Esophagus squamous epithelium (tissue), 5 donors: ENCODE data around the gene SUV39H1. TPM values are rescaled to one million over a fixed set of nuclear protein-coding genes. Genes with fewer than 3 reads are reported as not detected.
A peak's percentile ranks its signal among the peaks of the same experiment; 100 is the strongest.
"Not testable (repeated sequence)": the region's sequence is repeated elsewhere in the genome, so short reads cannot be mapped to it uniquely, and the experiment has no call there.

ENCODE experiments used
- DNase-seq: peaks from one replicate; lab custom pipeline; 2025; lab: John Stamatoyannopoulos, UW
- H3K27ac ChIP-seq, 4 donors: fragments of 200-600 bp; sonication (generic); one replicate each; pipeline ENCODE4 v1.5.1; 2016 to 2019; ENCODE audit warnings: mild to moderate bottlenecking in 1 of 4
- H3K27me3 ChIP-seq, 4 donors: fragments of 200-600 bp; sonication (generic); 1 replicate in 3 of 4; 2 replicates in 1 of 4; pipeline versions ENCODE4 v1.5.1 to v1.6.0; 2017 to 2021; ENCODE audit warnings: antibody characterized with exemption in 1 of 4
- H3K36me3 ChIP-seq, 3 donors: fragments of 200-600 bp; sonication (generic); one replicate each; pipeline ENCODE4 v1.5.1; 2016 to 2019
- H3K4me1 ChIP-seq, 3 donors: fragments of 200-600 bp; sonication (generic); one replicate each; pipeline ENCODE4 v1.5.1; 2017 to 2019
- H3K4me3 ChIP-seq, 4 donors: fragments of 200-600 bp; sonication (generic); 1 replicate in 3 of 4; 2 replicates in 1 of 4; pipeline ENCODE4 v1.5.1; 2016 to 2019; ENCODE audit warnings: mild to moderate bottlenecking in 2 of 4, moderate library complexity in 1 of 4
- H3K9me3 ChIP-seq, 3 donors: fragments of 200-600 bp; sonication (generic); one replicate each; pipeline ENCODE4 v1.5.1; 2016 to 2019
- POLR2A ChIP-seq, 4 donors: fragments of 450-650 bp; IDR thresholded peaks; one replicate each; pipeline ENCODE4 v1.6.1; 2017; ENCODE audit warnings: antibody characterized with exemption in 4 of 4, mild to moderate bottlenecking in 4 of 4, moderate library complexity in 3 of 4
- WGBS, 2 donors: methylation state at CpG; one replicate each; pipeline ENCODE4 v1.1.5; 2018; 5-methylcytosine and 5-hydroxymethylcytosine counted together
- intact Hi-C: fragments of 100-400 bp; cut with DNase I; formaldehyde crosslinking; loops from one replicate; pipeline ENCODE4 v1.15.0; 2022
- total RNA-seq, 4 donors: library from RNA; depleted of rRNA; stranded (reverse); fragments of >200 nt; gene quantifications; one replicate each; pipeline ENCODE4 v1.1.0, GENCODE V29; 2016
- TF ChIP-seq, protein P1 (sequence below), 6 experiments: fragments of 450-650 bp in 4 of 6; fragments of 200-600 bp in 2 of 6; sonication (generic) in 2 of 6; IDR thresholded peaks; one replicate each; pipeline ENCODE4 v1.5.1; 2016 to 2019; ENCODE audit warnings: antibody characterized with exemption in 6 of 6, mild to moderate bottlenecking in 4 of 6, moderate library complexity in 4 of 6
- donor health status: DM: yes; HTN: yes; CAD: no.

Gene SUV39H1
- total RNA-seq, 4 donors from 2014 or later: 4.6 to 12.1 (median 8.2) TPM

DNA sequence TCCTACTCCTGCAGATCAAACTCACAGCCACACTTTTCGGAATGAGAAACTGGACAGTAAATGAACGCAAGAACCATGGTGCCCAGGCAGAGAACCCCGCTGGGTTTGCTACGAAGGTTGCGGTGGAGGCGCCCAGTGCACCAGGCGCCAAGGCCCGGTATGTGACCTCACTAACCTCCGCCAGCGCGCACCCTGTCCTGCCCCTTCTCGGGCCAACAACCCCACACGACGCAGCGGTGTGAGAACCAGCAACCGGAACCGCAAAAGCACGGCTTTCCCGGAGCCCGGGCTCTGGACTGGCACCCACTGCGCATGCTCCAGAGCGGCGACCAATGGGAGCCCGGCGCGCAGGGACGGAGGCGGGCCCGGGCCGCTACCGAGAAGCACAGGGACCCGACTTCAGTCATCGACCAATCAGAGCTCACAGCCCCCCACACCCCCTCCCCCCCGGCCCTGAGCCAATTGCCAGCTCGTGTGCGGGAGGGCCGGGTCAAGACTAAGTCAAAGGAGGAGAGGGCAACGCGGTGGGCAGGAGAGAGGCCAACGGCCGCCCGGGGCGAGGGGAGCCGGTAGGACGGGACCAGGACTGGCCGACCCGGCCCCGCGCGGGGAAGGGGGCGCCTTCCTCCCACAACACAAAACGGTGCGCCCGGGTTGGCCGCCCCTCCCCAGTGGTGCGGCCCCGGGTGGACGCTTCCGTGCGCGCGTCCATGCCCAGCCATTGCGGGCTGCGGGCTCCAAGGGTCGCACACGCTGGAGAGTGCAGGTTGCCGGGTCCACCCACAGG is 20.2 kb upstream of the SUV39H1 start:
- Histone ChIP-seq H3K4me3 (peak overlapping the region; percentile 68 to 82 (median 72)), H3K4me1 (peaks cover 0 to 18% (median 0%) of the 10 kb centered on the region in 3 donors), H3K27me3 (no peaks in the 10 kb centered on the region), H3K27ac (peak overlapping the region; percentile 86 to 92 (median 90)), H3K9me3 (no peaks in the 10 kb centered on the region), H3K36me3 (no peaks in the 10 kb centered on the region)
- DNase-seq: peak; percentile 45
- 40% methylated on average over 15 of the region's 67 CpGs; no CpG with 5 or more reads in 1 of the 2 donors for WGBS, 2 donors
- intact Hi-C loops: no loop called here
- TF ChIP-seq, protein P1, sequence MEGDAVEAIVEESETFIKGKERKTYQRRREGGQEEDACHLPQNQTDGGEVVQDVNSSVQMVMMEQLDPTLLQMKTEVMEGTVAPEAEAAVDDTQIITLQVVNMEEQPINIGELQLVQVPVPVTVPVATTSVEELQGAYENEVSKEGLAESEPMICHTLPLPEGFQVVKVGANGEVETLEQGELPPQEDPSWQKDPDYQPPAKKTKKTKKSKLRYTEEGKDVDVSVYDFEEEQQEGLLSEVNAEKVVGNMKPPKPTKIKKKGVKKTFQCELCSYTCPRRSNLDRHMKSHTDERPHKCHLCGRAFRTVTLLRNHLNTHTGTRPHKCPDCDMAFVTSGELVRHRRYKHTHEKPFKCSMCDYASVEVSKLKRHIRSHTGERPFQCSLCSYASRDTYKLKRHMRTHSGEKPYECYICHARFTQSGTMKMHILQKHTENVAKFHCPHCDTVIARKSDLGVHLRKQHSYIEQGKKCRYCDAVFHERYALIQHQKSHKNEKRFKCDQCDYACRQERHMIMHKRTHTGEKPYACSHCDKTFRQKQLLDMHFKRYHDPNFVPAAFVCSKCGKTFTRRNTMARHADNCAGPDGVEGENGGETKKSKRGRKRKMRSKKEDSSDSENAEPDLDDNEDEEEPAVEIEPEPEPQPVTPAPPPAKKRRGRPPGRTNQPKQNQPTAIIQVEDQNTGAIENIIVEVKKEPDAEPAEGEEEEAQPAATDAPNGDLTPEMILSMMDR (IDR thresholded peaks at IDR 0.05): no peak
- peak in 3 of 4 donors; percentile 20 to 62 (median 25) for TF ChIP-seq POLR2A (IDR thresholded peaks at IDR 0.05)

DNA sequence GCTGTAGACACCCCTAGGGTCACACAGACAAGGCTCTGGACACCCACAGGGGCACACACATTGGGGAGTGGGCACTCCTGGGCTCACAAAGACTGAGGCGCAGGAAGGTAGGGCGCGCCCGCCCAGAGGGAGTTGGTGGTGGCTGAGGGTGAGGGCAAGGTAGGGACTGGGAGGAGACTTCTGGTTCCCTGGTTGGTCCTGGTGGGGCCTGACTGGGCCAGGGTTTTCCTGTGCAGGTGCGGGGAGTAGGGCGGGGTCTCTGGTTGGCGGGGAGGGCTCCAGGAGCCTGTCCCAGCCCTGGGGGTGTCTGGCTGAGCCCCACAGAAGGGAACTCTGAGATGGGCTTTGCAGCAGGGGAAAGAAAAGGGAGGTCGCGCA is 19.7 kb upstream of the SUV39H1 start:
- WGBS, 2 donors: 25 to 61% methylated on average over 2 to 5 of the region's 9 CpGs
- no peak for DNase-seq
- H3K36me3 ChIP-seq: no peaks in the 10 kb centered on the region
- no peaks in the 10 kb centered on the region for H3K27me3 ChIP-seq
- peak overlapping the region; percentile 86 to 92 (median 90) for H3K27ac ChIP-seq
- H3K4me1 ChIP-seq: peaks cover 0 to 18% (median 0%) of the 10 kb centered on the region in 3 donors
- intact Hi-C loops: no loop called here
- no peaks in the 10 kb centered on the region for H3K9me3 ChIP-seq
- peak overlapping the region; percentile 68 to 82 (median 72) for H3K4me3 ChIP-seq
- TF ChIP-seq, protein P1 (IDR thresholded peaks at IDR 0.05): no peak
- TF ChIP-seq POLR2A (IDR thresholded peaks at IDR 0.05): no peak

- DNase-seq: no peak
- peak overlapping the region in 2 of 4 donors; percentile 75 to 82 for H3K4me3 ChIP-seq
- peak overlapping the region in 1 of 4 donors; percentile 92 for H3K27ac ChIP-seq
- no peaks in the 10 kb centered on the region for H3K36me3 ChIP-seq
- H3K4me1 ChIP-seq: peaks cover 0 to 18% (median 0%) of the 10 kb centered on the region in 3 donors
- H3K27me3 ChIP-seq: no peaks in the 10 kb centered on the region
- intact Hi-C loops: no loop called here
- 24 to 39% methylated on average over 2 to 10 of the region's 10 CpGs for WGBS, 2 donors
- no peaks in the 10 kb centered on the region for H3K9me3 ChIP-seq
- TF ChIP-seq, protein P1 (IDR thresholded peaks at IDR 0.05): no peak
These were observed 19.0 kb upstream of the SUV39H1 start for GRCh38 chrX:48677516-48677915.

- intact Hi-C loops, H3K27ac ChIP-seq, H3K9me3 ChIP-seq, H3K4me3 ChIP-seq, H3K27me3 ChIP-seq, H3K36me3 ChIP-seq, DNase-seq: not testable (repeated sequence)
- peaks cover 0 to 14% (median 0%) of the 10 kb centered on the region in 3 donors for H3K4me1 ChIP-seq
- WGBS, 2 donors: 30 to 34% methylated on average over 2 of the region's 2 CpGs
These were observed 16.1 kb upstream of the SUV39H1 start for GRCh38 chrX:48680467-48680866.

- H3K36me3 ChIP-seq, H3K27me3 ChIP-seq, H3K4me3 ChIP-seq, H3K27ac ChIP-seq, DNase-seq, H3K9me3 ChIP-seq, intact Hi-C loops: not testable (repeated sequence)
- WGBS, 2 donors: 80 to 86% methylated on average over 5 to 6 of the region's 6 CpGs
- peaks cover 0 to 11% (median 0%) of the 10 kb centered on the region in 3 donors for H3K4me1 ChIP-seq
These were observed 15.6 kb upstream of the SUV39H1 start for GRCh38 chrX:48680925-48681324.

DNA sequence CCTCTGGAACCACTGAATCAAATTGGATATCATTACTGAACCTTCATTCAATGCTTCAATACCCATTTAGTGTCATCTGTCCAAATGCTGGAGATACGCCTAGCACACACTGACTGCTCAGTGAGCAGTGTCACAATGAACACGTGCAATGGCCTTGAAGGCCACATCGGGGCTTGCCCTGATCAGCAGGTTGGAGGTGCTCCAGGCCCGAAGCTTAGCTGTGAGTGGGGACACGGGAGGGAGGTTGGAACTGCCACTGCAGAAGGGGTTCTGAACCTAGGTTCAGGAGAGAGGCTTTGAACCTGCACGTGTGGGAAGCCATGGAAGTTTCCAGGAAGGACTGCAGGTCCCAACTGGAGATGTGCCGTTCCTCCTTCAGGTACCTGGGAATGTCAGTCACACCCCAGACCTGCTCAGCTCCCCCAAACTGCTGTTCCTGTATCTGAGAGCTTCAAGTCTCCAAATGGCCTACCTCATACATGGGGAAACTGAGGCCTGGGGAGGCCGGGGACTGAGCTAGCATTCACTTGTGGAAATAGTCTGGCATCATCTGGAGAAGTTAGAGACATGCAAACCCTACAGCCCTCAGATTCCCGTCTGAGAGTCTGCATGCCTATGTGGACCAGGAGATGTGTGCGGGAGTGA is 14.9 kb upstream of the SUV39H1 start:
- H3K27ac ChIP-seq: no peak overlapping the region
- H3K4me3 ChIP-seq: no peak overlapping the region
- no peak for TF ChIP-seq POLR2A (IDR thresholded peaks at IDR 0.05)
- TF ChIP-seq, protein P1 (IDR thresholded peaks at IDR 0.05): no peak
- no peaks in the 10 kb centered on the region for H3K27me3 ChIP-seq
- DNase-seq: no peak
- no peaks in the 10 kb centered on the region for H3K36me3 ChIP-seq
- H3K9me3 ChIP-seq: no peaks in the 10 kb centered on the region
- intact Hi-C loops: no loop called here
- 81% methylated on average over 4 of the region's 10 CpGs; no CpG with 5 or more reads in 1 of the 2 donors for WGBS, 2 donors
- peaks cover 0 to 11% (median 0%) of the 10 kb centered on the region in 3 donors for H3K4me1 ChIP-seq

GRCh38 chrX:48682795-48683194 is 13.7 kb upstream of the SUV39H1 start:
- H3K27ac ChIP-seq: peak overlapping the region in 2 of 4 donors; percentile 50 to 61
- H3K36me3 ChIP-seq, intact Hi-C loops, H3K4me3 ChIP-seq, H3K4me1 ChIP-seq, H3K27me3 ChIP-seq, H3K9me3 ChIP-seq, DNase-seq: not testable (repeated sequence)
- 67 to 84% methylated on average over 10 to 12 of the region's 12 CpGs for WGBS, 2 donors
